ENCODE results near the gene ADAMTS20. TPM values are rescaled to one million over a fixed set of nuclear protein-coding genes. Genes with fewer than 3 reads are reported as not detected.

The ADAMTS20 gene
- total RNA-seq, 4 donors from 2014 or later, result not detected

DNA sequence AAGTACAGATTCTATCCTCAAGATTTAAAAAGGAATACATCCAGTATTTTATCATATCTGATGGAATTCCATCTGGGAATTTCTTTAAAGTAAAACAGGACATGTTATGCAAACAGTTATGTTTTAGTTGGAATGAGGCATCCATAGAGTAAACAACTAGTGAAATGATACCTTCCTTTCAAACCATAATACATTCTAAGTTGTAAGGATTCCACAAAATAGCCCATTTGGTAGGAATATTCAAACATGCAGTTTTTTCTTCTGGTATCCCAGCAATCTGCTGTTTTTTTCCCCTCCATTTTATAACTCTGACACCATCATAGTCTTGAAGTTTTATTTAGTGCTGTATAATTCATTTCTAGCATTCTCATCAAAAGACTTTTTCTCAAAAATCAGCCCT is 149.6 kb downstream of the ADAMTS20 start:
- no peak for TF ChIP-seq POLR2A (IDR thresholded peaks at IDR 0.05)
- no peak for TF ChIP-seq EP300 (IDR thresholded peaks at IDR 0.05)
- H3K9me3 ChIP-seq, result no peaks in the 10 kb centered on the region
- no peak for DNase-seq (ENCODE audit: low spot score in 2 of 2)
- H3K4me1 ChIP-seq, result no peaks in the 10 kb centered on the region
- no peak overlapping the region for H3K4me3 ChIP-seq
- H3K36me3 ChIP-seq, result no peaks in the 10 kb centered on the region
- H3K27me3 ChIP-seq, result no peaks in the 10 kb centered on the region
- no peak overlapping the region for H3K27ac ChIP-seq

DNA sequence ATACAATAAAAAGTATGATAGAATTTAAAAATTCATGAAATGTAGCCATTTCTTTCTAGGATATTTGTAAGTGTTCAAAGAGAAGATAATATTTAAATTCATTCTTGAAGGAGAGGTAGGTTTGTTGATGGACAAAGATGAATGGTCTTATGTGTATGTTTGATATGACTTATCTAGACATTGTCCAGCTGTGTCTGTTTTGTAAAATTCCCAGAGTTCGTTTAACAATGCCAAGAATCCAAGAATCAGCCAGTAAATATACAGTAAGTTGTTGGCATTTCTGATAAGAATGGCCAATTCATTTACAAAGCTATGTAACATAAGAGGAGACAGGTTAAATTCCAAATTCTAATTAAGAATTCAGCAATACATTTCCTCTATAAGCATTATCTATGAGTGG is 150.9 kb downstream of the ADAMTS20 start:
- no peaks in the 10 kb centered on the region for H3K27me3 ChIP-seq
- 38% methylated on average over 1 of the region's 1 CpG for WGBS
- no peak for DNase-seq (ENCODE audit: low spot score in 2 of 2)
- no peaks in the 10 kb centered on the region for H3K4me1 ChIP-seq
- no peak overlapping the region for H3K27ac ChIP-seq
- no peaks in the 10 kb centered on the region for H3K9me3 ChIP-seq
- no peak for TF ChIP-seq POLR2AphosphoS5 (IDR thresholded peaks at IDR 0.05)
- TF ChIP-seq, protein P1, sequence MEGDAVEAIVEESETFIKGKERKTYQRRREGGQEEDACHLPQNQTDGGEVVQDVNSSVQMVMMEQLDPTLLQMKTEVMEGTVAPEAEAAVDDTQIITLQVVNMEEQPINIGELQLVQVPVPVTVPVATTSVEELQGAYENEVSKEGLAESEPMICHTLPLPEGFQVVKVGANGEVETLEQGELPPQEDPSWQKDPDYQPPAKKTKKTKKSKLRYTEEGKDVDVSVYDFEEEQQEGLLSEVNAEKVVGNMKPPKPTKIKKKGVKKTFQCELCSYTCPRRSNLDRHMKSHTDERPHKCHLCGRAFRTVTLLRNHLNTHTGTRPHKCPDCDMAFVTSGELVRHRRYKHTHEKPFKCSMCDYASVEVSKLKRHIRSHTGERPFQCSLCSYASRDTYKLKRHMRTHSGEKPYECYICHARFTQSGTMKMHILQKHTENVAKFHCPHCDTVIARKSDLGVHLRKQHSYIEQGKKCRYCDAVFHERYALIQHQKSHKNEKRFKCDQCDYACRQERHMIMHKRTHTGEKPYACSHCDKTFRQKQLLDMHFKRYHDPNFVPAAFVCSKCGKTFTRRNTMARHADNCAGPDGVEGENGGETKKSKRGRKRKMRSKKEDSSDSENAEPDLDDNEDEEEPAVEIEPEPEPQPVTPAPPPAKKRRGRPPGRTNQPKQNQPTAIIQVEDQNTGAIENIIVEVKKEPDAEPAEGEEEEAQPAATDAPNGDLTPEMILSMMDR (IDR thresholded peaks at IDR 0.05), result no peak
- no peak for TF ChIP-seq POLR2A (IDR thresholded peaks at IDR 0.05)
- TF ChIP-seq EP300 (IDR thresholded peaks at IDR 0.05), result no peak
- no peaks in the 10 kb centered on the region for H3K36me3 ChIP-seq
- no peak overlapping the region for H3K4me3 ChIP-seq

DNA sequence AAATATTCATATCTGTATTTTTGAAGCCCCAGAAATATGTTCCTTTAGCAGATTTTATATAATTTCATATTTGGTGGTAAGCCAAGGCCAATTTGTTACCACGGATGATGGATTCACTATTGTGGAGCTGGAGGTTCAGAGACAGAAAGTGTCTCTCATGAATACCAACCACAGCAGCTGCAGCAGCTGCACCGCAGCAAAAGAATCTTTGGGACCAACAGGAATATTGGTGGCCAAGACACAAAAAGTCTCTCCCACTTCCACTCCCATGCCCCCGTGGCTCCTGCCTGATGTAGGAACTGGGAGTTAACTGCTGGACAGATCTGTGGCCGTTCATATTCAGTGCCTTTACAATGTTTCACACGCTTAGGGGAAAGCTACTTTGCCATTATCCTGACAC is 155.3 kb downstream of the ADAMTS20 start:
- Histone ChIP-seq H3K27ac (no peak overlapping the region), H3K9me3 (no peaks in the 10 kb centered on the region), H3K4me1 (no peaks in the 10 kb centered on the region), H3K27me3 (no peaks in the 10 kb centered on the region), H3K36me3 (no peaks in the 10 kb centered on the region), H3K4me3 (no peak overlapping the region)
- no peak for DNase-seq (ENCODE audit: low spot score in 2 of 2)
- WGBS, result 78% methylated on average over 5 of the region's 5 CpGs
- TF ChIP-seq POLR2A (IDR thresholded peaks at IDR 0.05) (no peak), EP300 (IDR thresholded peaks at IDR 0.05) (no peak), POLR2AphosphoS5 (IDR thresholded peaks at IDR 0.05) (no peak)
- TF ChIP-seq, protein P1 (IDR thresholded peaks at IDR 0.05), result no peak

DNA sequence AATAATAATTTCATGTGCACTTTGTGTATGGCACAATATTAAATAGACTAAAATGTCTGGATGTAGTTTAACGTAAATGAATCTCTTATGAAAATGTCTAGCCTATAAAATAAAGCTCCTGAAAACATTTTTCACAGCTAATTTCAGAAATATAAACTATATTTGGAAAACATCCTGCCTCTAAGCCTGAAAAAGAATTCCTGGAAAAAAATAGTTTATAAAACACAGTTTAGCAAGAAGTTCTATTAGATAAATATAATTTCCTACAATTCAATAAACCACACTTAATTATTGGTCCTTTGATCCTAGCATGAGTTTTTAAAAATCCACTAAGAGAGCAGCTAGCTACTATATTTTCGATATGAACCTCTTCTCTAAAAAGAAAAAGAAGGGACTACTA is 159.9 kb downstream of the ADAMTS20 start:
- TF ChIP-seq POLR2AphosphoS5 (IDR thresholded peaks at IDR 0.05) (no peak), POLR2A (IDR thresholded peaks at IDR 0.05) (no peak), EP300 (IDR thresholded peaks at IDR 0.05) (no peak)
- TF ChIP-seq, protein P1 (IDR thresholded peaks at IDR 0.05), result no peak
- Histone ChIP-seq H3K36me3 (no peaks in the 10 kb centered on the region), H3K4me1 (no peaks in the 10 kb centered on the region), H3K27me3 (no peaks in the 10 kb centered on the region), H3K9me3 (no peaks in the 10 kb centered on the region), H3K27ac (no peak overlapping the region), H3K4me3 (no peak overlapping the region)
- no peak for DNase-seq (ENCODE audit: low spot score in 2 of 2)
- WGBS, result 86% methylated on average over 2 of the region's 2 CpGs

DNA sequence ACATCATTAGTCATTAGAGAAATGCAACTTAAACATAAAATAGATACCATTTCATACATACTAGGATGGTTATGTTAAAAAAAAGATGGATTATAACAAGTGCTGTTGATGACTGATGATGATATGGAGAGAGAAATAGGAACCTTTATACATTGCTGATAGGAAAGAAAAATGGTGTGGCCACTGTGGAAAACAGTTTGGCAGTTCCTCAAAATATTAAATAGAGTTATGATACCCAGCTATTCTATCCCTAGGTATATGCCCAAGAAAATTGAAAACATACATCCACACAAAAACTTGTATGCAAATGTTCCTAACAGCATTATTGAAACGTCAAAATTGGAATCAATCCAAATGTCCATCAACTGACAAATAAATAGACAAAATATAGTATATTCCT is 170.1 kb downstream of the ADAMTS20 start:
- DNase-seq (ENCODE audit: low spot score in 2 of 2), result no peak
- Histone ChIP-seq H3K27me3 (no peaks in the 10 kb centered on the region), H3K4me1 (no peaks in the 10 kb centered on the region), H3K9me3 (no peaks in the 10 kb centered on the region), H3K36me3 (no peaks in the 10 kb centered on the region), H3K4me3 (no peak overlapping the region), H3K27ac (no peak overlapping the region)
- no peak for TF ChIP-seq POLR2A (IDR thresholded peaks at IDR 0.05)
- WGBS, result 64% methylated on average over 1 of the region's 1 CpG

DNA sequence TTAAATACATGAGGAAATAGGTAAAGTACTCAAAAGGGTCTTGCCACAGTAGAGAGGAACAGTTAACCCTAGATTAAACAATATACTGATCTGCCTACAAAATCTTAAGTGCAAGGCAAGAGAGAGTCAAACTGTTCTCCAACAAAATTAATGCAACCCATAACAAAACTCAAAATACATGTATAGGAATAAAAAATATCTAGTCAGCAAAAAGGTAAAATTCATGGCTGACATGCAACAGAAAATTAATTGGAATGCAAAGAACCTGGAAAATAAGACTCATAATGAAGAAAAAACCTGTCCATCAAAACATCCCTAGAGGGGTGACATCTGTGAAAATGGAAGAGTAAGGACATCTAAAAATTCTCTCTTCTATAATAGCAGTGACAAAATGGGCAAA is 173.6 kb downstream of the ADAMTS20 start:
- no peaks in the 10 kb centered on the region for H3K36me3 ChIP-seq
- H3K27me3 ChIP-seq, result no peaks in the 10 kb centered on the region
- DNase-seq (ENCODE audit: low spot score in 2 of 2), result no peak
- no peaks in the 10 kb centered on the region for H3K9me3 ChIP-seq
- H3K4me1 ChIP-seq, result no peaks in the 10 kb centered on the region
- H3K27ac ChIP-seq, result no peak overlapping the region
- no peak overlapping the region for H3K4me3 ChIP-seq
- no peak for TF ChIP-seq EP300 (IDR thresholded peaks at IDR 0.05)
- TF ChIP-seq, protein P1 (IDR thresholded peaks at IDR 0.05), result no peak
- TF ChIP-seq POLR2A (IDR thresholded peaks at IDR 0.05), result no peak
- no peak for TF ChIP-seq POLR2AphosphoS5 (IDR thresholded peaks at IDR 0.05)
